HS-5 (cell line): ENCODE measurements around the gene STK16.
"Not testable (repeated sequence)": the region's sequence is repeated elsewhere in the genome, so short reads cannot be mapped to it uniquely, and the experiment has no call there.

Experiments used
- DNase-seq: peaks from one replicate; pipeline ENCODE4 v3.0.0-alpha.2; 2012; ENCODE audit warnings: low read depth

STK16 gene

DNA sequence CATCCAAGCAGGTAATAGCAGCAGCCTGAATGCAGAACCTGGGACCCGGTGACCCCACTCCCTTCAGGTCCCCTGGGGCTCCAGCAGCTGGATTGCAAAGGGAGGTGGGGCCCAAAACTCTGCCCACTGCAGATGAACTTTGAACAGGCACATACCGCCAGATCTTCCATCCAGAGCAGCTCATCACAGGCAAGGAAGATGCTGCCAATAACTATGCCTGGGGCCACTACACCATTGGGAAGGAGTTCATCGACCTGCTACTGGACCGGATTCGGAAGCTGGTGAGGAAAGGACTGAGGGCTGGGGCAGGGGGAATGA lies 24.7 kb downstream of the STK16 start:
- DNase-seq = no peak

DNA sequence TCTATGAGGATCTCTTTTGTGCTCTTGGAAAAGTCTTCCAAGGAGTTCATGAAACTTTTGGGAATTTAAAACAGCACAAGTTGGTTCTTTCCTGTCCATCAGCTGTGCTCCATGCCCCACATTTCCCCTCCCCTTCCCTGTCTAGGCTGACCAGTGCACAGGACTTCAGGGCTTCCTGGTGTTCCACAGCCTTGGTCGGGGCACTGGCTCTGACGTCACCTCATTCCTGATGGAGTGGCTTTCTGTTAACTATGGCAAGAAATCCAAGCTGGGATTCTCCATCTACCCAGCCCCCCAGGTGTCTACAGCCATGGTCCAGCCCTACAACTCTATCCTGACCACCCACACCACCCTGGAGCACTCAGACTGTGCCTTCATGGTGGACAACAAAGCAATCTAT lies 25.7 kb downstream of the STK16 start:
- DNase-seq = no peak

DNA sequence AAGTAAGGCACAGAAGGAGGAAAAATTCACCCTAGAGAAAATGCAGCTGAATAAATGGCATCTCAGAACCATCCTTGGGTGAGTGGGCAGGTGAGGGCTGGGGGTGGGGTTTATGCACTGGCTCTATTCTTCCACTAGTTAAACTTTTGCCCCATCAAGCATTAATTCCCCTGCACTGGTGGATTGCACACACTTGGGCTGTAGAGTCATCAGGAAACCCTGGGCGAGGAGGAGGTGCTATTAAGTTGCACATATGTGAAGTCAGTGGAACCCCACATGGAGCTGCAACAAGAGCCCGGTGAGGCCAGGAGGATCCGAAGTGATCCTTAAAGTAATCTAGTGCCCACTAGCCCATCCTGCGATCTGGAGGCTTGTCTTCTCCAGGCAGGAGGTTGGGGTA lies 27.1 kb downstream of the STK16 start:
- no peak for DNase-seq

DNA sequence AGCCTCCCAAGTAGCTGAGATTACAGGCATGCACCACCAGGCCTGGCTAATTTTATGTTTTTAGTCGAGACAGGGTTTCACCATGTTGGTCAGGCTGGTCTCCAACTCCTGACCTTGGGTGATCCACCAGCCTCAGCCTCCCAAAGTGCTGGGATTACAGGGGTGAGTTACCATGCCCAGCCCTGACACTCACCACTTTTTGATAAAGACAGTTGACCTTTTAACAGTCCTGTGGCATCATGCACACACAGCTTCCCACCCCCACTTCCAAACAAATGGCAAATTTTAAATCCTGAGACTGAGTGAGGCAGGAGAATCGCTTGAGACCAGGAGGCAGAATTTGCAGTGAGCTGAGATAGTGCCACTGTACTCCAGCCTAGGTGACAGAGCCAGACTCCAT lies 27.7 kb downstream of the STK16 start:
- DNase-seq = no peak

DNA sequence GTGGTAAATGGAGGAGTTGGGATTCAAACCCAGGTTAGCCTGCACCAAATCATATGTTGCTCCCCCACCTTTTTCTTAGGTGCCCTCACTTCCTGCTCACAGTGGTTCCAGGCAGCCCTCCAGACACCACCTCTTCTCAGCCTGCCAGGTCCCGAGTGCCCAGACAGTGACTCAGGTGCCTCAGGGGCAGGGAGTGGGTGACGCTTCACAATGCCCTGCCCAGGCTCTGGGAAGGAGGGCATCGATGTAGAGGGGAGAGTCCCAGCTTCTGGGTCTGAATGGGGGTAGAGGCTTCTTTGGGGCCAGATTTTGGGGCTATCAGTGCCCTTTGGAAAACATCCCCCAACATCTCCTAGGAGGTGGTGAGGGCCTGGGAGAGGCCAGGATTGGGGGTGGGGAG lies 28.7 kb downstream of the STK16 start:
- no peak for DNase-seq

DNA sequence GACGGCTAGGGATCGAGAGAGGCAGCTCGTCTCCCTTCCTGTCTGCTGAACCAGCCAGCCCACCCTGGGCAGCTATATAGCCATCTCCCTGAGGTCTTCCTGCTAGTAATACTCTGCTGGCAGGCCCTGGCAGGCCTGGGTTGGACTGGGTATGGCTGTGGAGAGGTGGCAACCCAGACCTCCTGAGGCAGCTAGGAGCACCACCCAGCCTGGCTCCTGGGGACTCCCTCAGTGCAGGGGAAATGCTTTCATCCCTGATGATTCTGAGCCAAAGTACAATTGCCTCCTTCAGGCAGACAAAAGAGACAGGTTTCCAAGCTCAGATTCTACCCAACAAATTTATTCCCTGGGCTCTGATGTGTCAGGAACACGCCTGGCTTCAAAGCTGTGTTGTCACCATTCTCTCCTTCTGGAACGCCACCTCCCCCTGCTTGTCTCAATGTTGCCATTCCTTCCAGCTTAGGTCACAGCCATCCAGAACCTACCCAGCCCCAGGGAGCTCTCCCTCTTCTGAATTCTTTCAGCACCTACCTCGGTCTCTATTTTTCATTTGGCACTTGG lies 29.2 kb downstream of the STK16 start:
- peak; percentile 75 for DNase-seq

DNA sequence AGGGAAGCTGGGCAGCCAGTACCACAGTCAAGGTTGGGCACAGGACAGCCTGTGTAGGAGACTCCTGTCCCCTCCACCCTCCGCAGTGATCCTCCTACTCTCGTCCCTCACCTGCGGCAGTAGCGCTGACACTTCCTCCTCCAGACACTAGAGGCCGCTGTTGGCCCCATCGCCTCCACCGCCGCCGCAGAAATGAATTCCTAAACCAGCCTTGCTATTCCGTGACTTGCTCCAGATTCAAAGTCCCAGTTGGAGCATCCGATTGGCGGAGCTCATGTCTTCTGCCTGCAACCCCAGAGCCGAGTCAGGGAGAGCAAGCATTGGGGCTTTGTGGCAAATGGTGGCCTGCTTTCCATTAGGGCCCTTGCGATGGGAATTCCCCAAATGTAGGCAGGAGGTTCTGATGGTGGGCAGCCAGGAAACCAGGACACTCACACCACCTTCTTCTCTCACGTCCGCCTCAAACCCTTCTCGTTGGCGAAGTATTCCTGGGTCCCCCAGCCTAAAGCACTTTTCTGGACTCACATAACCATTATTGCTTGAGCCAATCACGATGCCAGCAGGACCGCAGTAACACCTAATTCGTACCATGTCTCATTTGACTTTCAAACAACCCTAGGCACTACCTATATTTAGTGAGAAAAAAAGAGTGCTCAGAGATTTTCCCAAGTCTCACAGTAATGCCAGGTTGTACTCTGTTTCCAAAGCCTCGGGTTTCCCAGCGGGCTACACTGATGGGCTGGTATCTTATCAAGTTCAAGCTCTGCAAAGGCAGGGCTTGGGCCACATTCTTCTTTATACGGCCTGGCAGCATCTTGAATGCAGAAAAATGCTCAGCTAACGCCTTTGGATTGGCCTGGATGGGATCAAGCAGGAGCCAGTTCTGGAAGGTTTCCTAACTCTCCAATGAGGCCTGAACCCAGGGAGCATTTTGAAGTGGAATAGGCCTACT lies 32.7 kb downstream of the STK16 start:
- no peak for DNase-seq

DNA sequence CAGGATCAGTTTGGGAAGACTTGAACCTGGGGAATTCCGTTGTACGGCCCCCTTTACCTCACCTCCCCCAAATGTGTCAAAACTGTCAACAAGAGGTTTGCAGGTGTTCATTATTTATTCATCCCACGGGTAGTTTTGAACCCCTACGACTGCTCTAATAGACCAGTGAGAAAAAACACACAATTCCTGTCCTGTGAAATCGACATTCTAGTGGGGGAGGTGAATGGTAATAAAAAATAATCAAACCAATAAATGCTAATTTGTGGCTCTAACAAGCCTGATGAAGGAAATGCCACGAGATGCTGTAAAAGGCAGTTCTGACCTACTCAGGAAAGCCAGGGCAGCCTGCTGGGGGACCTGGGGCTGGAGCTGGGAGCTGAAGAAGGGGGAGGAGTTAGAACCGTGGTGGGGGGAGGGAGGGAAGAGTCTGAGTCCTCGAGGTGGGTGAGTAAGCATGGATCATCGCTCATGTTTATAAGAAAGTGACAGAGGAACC lies 33.4 kb downstream of the STK16 start:
- DNase-seq = no peak

DNA sequence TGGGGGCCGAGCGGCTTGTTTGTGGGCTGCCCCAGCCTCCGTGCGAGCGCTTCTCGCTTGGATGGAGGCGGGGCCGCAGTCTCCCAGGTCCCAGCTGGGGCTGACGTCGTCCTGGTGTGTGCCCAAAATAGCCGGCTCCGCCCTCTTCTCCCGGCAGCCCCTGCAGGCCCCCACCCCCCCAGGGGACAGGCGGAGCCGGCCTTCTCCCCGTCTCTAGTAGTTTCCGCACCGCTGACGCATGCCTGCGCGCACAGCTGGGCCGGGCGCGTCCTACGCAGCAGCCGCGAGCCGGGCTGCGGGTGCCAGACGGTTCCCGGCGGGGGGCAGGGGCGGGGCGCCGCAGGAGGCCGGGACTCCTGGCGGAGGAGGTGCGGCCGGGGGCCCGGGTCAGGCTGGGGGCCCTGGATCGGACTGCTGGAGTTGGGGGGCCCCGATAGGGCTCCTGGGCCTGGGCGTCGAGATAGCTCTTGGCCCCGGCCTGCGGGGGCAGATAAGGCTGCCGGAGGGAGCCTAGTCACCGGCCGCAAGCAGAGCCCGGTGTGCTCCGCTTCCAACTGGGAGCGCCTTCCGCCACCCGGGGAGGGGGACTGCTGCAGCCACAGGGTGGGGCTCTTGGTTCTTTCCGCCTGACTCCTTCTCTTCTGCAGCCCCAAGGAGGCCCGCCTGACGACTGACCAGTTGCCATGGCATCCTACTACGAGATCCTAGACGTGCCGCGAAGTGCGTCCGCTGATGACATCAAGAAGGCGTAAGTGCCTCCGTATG lies 34.1 kb downstream of the STK16 start, which contains the start of gene DNAJB2:
DNAJB2 (plus strand) TSS at position 216 of the 765 bp plus-strand sequence; CDS start at position 684, 468 bp downstream.
- peak; percentile 96 for DNase-seq

DNA sequence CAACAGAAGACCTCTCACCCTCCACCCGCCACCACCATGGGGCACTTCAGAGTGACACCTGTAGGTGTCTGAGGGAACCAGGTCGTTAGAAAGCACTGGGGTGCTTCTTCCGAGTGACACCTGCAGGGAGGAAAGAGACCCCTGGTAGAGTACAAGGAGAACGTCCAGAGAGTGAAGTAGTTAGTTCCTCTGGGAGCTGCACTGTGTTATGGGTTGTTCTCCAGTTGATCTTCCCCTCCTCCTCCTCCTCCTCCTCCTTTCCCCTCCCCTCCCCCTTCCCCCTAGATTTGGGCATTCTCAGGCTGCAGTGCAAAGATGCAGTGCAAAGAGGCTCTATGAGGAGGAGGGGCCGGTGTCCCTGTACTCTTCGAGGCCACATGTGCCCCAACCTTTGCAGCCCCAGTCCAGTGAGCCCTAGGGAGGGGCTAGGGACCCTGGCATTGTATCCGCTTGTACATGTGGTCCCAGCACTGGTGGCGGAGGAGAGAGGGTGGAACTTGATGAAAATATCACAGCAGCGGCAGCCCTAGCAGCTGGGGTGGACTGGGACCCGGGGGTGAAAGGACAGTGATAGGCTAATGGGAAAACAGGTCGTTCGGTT lies 34.7 kb downstream of the STK16 start:
- DNase-seq = no peak

DNA sequence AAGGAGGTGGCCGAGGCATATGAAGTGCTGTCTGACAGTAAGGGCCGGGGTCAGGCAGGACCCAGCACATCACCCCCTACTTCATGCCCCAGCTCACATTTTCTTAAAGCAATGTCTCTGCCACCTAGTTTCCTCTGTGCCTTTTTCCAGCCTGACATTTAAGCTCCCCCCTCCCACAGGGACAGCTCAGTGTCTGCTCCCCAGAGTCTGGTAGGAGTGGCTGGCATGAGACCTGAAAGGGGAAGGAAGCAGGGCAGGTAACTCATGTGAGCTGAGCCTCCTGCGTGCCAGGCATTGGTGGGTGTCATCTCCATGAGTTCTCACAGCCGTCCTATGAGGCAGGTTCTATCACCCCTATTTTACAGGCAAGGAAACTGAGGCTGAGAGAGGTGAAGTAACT lies 35.4 kb downstream of the STK16 start:
- DNase-seq = no peak

DNA sequence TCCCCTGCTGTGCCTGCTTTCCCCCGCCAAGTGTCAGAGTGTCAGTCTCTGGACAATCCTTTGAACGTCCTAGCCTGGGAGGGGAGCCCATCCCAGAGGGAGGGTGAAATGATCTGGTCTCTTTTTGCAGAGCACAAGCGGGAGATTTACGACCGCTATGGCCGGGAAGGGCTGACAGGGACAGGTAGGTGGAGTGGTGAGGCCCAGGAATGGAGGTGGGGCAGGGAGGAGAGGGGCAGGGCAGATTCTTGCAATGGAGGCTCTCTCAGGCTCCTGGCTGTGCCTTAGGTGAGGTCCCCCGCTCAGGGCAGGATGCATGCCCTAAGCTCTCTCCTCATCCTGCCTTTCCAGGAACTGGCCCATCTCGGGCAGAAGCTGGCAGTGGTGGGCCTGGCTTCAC lies 36.3 kb downstream of the STK16 start:
- no peak for DNase-seq

DNA sequence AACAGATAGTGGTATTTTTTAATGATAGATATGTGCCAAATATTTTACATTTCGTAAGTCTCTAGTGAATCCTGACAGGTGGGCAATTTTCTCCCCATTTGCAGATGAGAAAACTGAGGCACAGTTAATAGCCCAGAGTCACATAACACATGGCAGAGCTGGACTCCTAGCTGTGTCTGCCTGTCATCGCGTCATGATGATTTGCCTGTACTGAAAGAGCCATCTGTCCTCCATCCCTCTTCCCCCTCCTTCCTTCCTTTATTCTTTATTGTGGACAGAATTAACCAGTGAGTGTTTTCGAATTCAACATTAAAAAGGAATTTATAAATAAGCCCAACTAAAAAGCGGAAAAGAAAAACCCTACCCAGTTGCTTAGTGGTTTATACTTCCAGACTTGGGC lies 37.1 kb downstream of the STK16 start:
- DNase-seq = no peak

DNA sequence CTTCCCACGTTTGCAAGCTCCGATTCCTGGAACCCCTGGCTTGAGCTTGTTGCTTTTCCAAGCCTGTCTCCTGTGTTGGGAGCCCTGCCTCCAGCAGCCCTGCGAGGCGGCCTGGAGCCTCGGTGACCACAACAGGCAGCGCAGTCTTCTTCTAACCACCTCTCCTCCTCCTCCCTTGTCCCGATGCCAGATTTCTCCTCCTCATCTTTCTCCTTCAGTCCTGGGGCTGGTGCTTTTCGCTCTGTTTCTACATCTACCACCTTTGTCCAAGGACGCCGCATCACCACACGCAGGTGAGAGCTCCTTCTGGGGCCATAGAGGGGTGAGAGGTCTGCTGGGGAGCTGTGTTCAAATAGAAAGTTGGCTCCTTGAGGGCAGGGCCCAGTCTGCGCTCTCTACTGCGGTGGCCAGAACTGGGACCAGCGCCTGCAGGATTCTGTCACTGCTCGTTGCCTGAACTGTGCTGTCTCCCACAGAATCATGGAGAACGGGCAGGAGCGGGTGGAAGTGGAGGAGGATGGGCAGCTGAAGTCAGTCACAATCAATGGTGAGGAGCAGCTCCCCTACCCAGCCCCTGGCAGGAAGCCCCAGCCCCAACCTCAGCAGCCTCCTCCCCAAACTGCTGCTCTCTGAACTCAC lies 37.8 kb downstream of the STK16 start:
- no peak for DNase-seq

DNA sequence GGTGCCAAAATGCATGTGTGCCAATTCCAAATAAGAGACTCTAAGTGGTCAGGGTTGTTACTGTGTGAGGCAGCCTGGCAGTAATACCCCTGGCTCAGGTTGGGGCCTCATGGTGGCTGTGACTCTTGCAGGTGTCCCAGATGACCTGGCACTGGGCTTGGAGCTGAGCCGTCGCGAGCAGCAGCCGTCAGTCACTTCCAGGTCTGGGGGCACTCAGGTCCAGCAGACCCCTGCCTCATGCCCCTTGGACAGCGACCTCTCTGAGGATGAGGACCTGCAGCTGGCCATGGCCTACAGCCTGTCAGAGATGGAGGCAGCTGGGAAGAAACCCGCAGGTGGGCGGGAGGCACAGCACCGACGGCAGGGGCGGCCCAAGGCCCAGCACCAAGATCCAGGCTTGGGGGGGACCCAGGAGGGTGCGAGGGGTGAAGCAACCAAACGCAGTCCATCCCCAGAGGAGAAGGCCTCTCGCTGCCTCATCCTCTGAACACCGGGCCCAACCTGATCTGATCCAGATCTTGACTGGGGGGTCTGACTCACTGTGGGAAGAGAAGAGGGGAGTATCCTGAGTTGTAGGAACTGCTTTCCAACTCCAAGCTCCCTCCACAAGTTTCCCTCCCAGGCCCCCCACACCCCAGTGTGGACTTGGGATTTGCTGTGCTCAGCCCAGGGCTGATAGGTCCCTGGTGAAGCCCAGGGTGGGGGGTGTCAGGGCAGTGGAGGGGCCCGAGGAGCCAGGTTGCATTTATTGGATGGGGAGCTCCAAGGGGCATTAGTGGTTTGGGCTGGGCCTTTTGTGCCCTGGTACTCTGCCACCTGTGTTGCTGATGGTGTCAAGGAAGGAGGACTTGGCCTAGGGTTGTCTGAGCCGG lies 39.5 kb downstream of the STK16 start:
- no peak for DNase-seq

DNA sequence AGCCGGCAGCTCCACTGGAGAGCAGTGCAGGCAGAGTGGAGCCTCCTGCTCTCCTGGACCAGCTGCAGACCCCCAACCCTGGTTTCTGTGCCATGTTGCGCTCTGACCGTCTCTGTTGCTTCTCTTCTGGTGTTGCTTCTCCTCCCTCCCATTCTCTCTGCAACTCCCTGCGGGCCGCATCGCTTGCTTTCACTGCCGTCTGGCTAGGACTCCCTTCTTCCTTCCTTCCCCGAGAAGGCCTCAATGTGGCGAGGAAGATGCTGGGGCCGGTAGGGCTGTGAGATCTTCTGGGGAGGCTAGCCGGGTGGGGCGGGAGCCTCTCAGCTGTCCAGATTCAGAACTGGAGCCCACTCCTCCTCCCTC lies 40.1 kb downstream of the STK16 start:
- no peak for DNase-seq

DNA sequence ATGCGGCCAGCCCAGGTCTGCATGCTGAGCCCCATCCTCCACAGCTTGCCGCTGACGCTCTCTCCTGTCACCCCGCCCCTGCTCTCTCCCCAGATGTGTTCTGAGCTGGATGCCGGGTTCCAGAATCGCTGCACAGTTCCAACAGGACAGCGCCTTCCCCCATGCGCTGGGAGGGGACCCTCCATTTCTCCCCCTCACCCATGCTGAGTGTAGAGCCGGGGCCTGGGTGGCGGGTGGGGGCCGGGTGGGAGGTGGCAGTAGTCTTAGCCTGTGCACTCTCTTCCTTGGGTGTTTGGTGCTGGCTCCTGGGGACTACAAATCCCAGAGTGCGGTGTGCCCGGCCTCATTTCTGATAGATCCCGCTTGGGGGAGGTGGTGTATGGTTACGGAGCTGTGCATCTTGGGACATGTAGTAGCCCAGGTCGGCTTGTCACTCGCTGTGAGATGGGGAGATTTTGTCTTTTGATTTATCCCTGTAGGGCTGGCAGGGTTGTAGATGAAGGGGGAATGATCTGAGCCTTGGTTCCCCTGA lies 40.7 kb downstream of the STK16 start:
- DNase-seq = no peak

DNA sequence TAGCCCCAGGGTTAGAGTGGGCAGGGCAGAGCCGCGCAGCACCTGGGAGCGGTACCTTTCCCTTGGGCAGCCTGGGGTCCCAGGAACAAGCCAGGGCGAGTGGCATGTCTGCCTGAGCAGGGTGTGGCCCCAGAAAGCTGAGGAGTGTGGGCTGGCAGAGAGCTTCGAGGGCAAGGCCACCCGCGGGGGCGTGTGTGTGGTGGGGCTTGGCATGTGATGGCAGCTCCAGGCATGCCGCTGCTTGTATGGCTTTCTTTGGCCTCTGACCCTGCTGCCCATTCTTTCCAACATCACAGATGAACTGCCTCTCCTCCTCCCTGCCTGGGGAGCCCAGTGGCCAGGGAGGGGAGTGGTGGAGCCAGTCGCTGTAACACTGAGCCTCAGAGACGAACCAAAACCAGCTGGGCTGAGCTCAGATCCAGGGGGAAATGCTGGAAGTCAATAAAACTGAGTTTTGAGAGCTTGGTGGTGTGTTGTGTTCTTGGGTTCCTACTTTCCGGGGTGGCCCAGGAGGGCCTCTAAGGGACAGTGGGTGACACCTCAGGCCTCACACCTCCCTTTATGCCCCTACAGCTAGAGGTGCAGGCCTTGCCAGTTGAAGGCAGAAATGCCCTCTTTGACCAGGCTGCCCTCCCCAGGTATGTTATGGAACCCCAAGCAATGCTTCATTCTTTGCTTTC lies 41.3 kb downstream of the STK16 start:
- DNase-seq = no peak

DNA sequence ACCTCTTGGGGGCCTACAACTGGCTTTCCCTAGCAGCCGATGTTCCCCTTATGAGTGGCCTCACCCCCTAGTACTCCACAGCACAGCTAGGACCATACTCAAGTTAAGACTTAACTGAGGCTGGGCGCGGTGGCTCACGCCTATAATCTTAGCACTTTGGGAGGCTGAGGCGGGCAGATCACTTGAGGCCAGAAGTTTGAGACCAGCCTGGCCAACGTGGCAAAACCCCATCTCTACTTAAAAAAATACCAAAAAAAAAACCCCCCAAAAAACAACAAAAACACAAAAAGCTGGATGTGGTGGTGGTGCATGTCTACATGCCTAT lies 41.8 kb downstream of the STK16 start:
- DNase-seq = not testable (repeated sequence)

DNA sequence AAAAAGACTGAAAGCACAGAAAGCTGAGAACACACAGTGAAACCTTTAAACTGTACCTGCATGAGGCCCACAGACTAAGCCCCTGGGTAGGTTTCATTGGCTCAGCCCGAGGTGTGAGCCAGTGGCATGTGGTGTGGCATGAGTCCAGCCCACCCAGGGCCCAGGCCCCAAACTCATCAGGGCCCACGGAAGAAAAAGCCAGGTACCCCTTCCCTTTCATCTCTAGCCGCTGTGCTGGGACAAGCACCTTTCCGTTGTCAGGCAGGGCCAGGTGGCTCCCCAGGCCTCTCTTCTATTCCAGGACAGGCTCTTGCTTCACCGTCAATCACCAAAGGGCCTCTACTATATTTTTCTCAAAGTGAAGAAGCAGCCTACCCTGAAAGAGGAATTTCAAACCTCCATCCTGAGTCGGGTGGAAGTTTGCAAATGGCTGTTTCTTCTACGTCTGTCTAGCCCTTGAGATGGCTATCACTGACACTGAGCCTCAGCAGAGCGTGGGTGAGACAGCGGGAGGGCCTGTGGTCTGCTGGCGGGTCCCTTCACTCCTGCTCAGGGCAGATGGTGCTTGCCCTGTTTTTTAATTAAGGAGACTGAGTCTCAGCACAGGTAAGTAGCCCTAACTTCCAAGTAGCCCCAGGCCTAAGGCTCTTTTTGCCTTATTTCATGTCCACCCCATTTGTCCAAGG lies 42.4 kb downstream of the STK16 start:
- no peak for DNase-seq
